ENCODE results near the gene KSR1. TPM values are rescaled to one million over a fixed set of nuclear protein-coding genes. Genes with fewer than 3 reads are reported as not detected.

Gene KSR1
- total and polyA plus RNA-seq, 2 donors (not counting 1 experiment from before 2014, with no cell fraction given): 5.3 to 10.1 TPM

DNA sequence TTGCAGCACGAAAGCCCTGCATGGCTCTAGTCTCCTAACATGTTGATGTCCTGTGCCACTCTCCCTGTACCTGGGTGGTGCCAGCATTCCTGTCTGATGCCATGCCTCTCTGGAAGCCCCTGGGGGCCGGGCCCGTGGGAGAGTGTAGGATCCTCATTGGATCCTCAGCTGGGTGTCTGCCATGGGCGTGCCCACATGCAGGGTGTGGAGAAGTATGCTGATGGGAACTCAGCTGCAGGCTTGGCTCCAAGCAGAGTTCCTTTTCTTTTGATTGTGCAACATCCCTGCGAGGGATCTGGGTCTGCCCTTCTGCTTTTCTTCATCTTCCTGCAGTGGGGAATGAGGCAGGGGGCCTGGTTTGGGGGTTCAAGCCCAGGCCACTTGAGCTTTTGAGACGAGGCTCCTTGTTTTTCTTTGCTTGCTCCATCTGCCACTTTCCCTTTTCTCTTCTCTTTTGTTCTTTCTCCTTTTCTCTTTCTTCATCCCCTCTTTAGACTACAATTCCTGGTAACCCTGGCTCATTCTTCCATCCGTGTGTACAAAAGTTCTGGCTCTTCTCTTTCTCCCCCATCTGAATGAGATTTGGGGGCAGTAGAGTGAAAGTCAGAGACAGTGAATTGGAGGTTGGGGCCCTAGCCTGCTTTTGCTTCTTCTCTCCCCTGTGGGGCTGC, 32.9 kb downstream of the KSR1 start:
- DNase-seq (ENCODE audit: low read depth in 2 of 2): peak; percentile 64 to 81
- peaks cover 5% of the 10 kb centered on the region for H3K4me1 ChIP-seq (ENCODE audit: control insufficient read depth, extremely low read depth, insufficient read depth, low read length)
- H2AFZ ChIP-seq (ENCODE audit: low read length): no peak overlapping the region
- no peaks in the 10 kb centered on the region for H3K27me3 ChIP-seq (ENCODE audit: control insufficient read depth, insufficient read depth, low read length)
- H3K4me3 ChIP-seq (replicated peaks in 1 of 4; ENCODE audit: control extremely low read depth in 1 of 4, insufficient read depth in 1 of 4, low read depth in 3 of 4, low read length in 4 of 4): no peak overlapping the region
- no peaks in the 10 kb centered on the region for H3K9me3 ChIP-seq (ENCODE audit: control insufficient read depth, insufficient read depth, low read depth, low read length)
- TF ChIP-seq, protein P1, sequence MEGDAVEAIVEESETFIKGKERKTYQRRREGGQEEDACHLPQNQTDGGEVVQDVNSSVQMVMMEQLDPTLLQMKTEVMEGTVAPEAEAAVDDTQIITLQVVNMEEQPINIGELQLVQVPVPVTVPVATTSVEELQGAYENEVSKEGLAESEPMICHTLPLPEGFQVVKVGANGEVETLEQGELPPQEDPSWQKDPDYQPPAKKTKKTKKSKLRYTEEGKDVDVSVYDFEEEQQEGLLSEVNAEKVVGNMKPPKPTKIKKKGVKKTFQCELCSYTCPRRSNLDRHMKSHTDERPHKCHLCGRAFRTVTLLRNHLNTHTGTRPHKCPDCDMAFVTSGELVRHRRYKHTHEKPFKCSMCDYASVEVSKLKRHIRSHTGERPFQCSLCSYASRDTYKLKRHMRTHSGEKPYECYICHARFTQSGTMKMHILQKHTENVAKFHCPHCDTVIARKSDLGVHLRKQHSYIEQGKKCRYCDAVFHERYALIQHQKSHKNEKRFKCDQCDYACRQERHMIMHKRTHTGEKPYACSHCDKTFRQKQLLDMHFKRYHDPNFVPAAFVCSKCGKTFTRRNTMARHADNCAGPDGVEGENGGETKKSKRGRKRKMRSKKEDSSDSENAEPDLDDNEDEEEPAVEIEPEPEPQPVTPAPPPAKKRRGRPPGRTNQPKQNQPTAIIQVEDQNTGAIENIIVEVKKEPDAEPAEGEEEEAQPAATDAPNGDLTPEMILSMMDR (conservative IDR thresholded peaks at IDR 0.05 in 1 of 2, IDR thresholded peaks at IDR 0.05 in 1 of 2; ENCODE audit: low read depth in 1 of 2, low read length in 2 of 2): no peak
- no peak for TF ChIP-seq EZH2 (IDR thresholded peaks at IDR 0.05; ENCODE audit: low read length, missing control alignments)
- no peak overlapping the region for H3K9ac ChIP-seq (ENCODE audit: insufficient read depth, low read length)
- no peaks in the 10 kb centered on the region for H3K79me2 ChIP-seq (ENCODE audit: control insufficient read depth, insufficient read depth, low read length)
- no peak overlapping the region for H3K27ac ChIP-seq (ENCODE audit: insufficient read depth, low read length)
- no peaks in the 10 kb centered on the region for H4K20me1 ChIP-seq (ENCODE audit: control insufficient read depth, extremely low read depth, insufficient read depth, low read length)
- no peak overlapping the region for H3K4me2 ChIP-seq (ENCODE audit: extremely low read depth, insufficient read depth, low read length)
- no peaks in the 10 kb centered on the region for H3K36me3 ChIP-seq (ENCODE audit: control insufficient read depth, insufficient read depth, low read length)

DNA sequence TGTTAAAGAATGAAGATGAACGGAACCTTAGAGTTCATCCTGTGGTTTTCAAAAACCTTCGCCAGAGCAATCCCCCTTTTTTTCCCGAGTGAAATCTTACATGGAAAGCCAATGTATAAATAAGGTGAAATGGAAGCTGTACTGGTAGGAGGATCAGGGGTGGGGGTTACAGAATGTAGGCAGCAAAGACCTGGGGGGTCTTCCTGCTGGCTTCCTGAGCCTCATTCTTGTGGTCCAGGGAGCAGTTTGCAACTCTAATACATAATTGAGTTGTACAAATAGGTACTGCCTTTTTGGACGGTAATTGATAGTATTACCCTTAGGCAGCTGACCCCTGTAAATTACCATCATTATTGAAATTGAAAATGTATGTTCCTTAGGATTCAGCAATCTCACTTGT, 34.1 kb downstream of the KSR1 start:
- DNase-seq (ENCODE audit: low read depth in 2 of 2): no peak
- TF ChIP-seq, protein P1 (conservative IDR thresholded peaks at IDR 0.05 in 1 of 2, IDR thresholded peaks at IDR 0.05 in 1 of 2; ENCODE audit: low read depth in 1 of 2, low read length in 2 of 2): no peak
- TF ChIP-seq EZH2 (IDR thresholded peaks at IDR 0.05; ENCODE audit: low read length, missing control alignments): no peak
- Histone ChIP-seq H3K36me3 (ENCODE audit: control insufficient read depth, insufficient read depth, low read length) (no peaks in the 10 kb centered on the region), H3K79me2 (ENCODE audit: control insufficient read depth, insufficient read depth, low read length) (no peaks in the 10 kb centered on the region), H3K9ac (ENCODE audit: insufficient read depth, low read length) (no peak overlapping the region), H3K4me1 (ENCODE audit: control insufficient read depth, extremely low read depth, insufficient read depth, low read length) (peaks cover 8% of the 10 kb centered on the region), H3K27me3 (ENCODE audit: control insufficient read depth, insufficient read depth, low read length) (no peaks in the 10 kb centered on the region), H2AFZ (ENCODE audit: low read length) (no peak overlapping the region), H3K4me2 (ENCODE audit: extremely low read depth, insufficient read depth, low read length) (no peak overlapping the region), H3K4me3 (replicated peaks in 1 of 4; ENCODE audit: control extremely low read depth in 1 of 4, insufficient read depth in 1 of 4, low read depth in 3 of 4, low read length in 4 of 4) (no peak overlapping the region), H3K9me3 (ENCODE audit: control insufficient read depth, insufficient read depth, low read depth, low read length) (no peaks in the 10 kb centered on the region), H4K20me1 (ENCODE audit: control insufficient read depth, extremely low read depth, insufficient read depth, low read length) (no peaks in the 10 kb centered on the region), H3K27ac (ENCODE audit: insufficient read depth, low read length) (no peak overlapping the region)

DNA sequence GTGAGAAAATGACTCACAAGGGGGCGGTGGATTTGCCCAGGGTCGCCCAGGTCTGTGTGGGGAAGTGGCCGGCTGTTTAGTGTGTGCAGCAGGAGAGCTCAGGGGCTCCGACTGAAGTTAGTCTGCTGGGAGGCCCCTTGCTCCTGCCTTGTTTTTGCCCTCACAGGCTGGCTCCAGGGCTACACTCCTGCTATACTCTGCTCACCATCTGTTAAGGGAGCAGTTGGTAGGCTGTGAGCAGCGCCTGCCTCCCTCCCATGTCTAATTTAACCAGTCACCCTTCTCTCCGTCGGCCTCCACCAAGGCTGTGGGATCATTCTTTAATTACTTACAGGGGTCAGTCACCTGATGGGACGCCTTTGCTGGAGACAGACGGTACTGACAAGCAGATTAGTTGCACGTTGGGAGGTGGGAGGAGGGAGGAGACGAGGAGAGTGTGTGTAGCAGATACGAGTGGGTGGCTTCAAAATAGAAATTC, 35.5 kb downstream of the KSR1 start:
- no peak for DNase-seq (ENCODE audit: low read depth in 2 of 2)
- no peak overlapping the region for H3K9ac ChIP-seq (ENCODE audit: insufficient read depth, low read length)
- no peaks in the 10 kb centered on the region for H3K9me3 ChIP-seq (ENCODE audit: control insufficient read depth, insufficient read depth, low read depth, low read length)
- no peaks in the 10 kb centered on the region for H3K36me3 ChIP-seq (ENCODE audit: control insufficient read depth, insufficient read depth, low read length)
- no peaks in the 10 kb centered on the region for H3K79me2 ChIP-seq (ENCODE audit: control insufficient read depth, insufficient read depth, low read length)
- H4K20me1 ChIP-seq (ENCODE audit: control insufficient read depth, extremely low read depth, insufficient read depth, low read length): no peaks in the 10 kb centered on the region
- H3K4me2 ChIP-seq (ENCODE audit: extremely low read depth, insufficient read depth, low read length): no peak overlapping the region
- no peak overlapping the region for H2AFZ ChIP-seq (ENCODE audit: low read length)
- H3K27ac ChIP-seq (ENCODE audit: insufficient read depth, low read length): no peak overlapping the region
- H3K4me1 ChIP-seq (ENCODE audit: control insufficient read depth, extremely low read depth, insufficient read depth, low read length): peaks cover 8% of the 10 kb centered on the region
- no peak for TF ChIP-seq EZH2 (IDR thresholded peaks at IDR 0.05; ENCODE audit: low read length, missing control alignments)
- TF ChIP-seq, protein P1 (conservative IDR thresholded peaks at IDR 0.05 in 1 of 2, IDR thresholded peaks at IDR 0.05 in 1 of 2; ENCODE audit: low read depth in 1 of 2, low read length in 2 of 2): no peak
- H3K27me3 ChIP-seq (ENCODE audit: control insufficient read depth, insufficient read depth, low read length): no peaks in the 10 kb centered on the region
- no peak overlapping the region for H3K4me3 ChIP-seq (replicated peaks in 1 of 4; ENCODE audit: control extremely low read depth in 1 of 4, insufficient read depth in 1 of 4, low read depth in 3 of 4, low read length in 4 of 4)
